GM18517 (cell line): ENCODE measurements around the gene NRXN3.

ENCODE experiments used
- ATAC-seq: cut with Tn5 transposase; IDR thresholded peaks from one replicate; pipeline ENCODE4 v1.9.1; 2021; ENCODE audit warnings: mild to moderate bottlenecking, moderate library complexity; ENCODE audit not compliant: unreplicated experiment

Gene NRXN3

DNA sequence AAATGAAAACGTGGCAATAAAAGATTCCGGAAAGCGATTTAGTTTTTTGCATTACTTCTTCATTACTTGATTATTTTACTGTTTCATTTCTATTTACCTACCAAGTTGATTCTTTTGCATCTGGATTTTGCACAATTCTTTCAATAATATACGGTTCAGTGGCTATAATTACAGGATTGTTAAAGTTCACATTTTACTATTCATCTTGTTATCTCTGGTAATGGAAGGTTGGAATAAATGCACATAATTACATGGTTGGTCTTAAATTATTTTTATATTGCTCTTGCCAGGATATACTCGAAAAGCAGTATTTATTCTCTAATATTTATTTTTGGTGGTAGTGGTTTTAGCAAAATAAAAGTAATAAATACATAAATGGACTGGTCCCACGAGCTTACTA is 1203.3 kb downstream of the NRXN3 start:
- no peak for ATAC-seq

DNA sequence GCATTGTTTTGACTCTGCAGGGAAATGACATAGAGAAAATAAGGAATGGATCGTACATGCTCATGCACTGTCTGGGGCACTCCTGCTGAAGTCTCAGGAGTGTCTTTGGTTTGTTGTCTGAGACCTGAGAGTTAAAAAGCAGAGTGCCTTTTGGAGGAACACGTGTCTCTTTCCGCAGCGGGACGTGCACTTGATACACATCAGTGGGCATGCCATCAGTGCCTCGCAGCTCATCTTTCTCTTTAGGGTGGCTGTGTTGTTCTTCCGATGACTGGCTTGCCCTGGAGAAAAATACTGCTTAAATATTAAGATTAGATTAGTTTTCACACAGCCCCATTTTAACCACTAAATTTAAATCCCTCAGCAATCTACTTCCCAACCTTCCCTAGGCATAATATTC is 1205.2 kb downstream of the NRXN3 start:
- no peak for ATAC-seq

DNA sequence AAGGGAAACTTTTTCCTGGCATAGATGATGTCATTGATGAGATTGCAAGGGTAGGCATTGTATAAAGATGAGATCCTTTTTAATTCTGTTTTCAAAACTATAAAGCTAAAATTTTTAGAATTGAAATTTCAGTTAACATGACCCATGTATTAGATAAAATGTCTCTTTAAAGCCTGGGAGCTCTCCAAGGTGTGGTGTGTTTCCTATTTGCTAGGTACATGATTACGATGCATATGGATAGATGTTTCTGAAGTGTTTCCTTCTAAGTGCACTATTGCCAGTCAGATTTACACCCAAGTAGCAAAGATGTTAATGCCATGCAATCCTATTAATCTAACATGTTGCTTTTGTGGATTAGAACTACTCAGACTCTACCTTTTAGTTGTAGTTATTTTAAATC is 1206.4 kb downstream of the NRXN3 start:
- ATAC-seq: no peak

DNA sequence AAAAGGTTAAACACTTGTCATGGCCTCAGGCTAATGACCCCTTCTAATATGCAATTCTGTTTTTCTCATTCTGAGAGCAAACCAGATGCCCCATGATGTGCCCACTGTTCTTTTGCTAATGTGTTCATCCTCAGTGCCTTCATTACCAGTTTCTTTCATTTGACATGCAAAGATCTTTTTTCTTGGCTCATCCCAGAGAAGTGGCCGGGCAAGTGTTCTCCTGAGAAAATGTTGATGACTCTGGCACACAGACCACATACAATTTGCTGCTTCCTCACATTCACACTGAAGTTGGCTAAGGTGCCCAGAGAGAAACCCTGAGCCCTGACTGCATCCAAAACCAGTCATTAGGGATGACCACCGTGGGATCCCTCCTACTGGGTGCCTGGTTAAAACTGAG is 1207.8 kb downstream of the NRXN3 start:
- ATAC-seq: no peak

DNA sequence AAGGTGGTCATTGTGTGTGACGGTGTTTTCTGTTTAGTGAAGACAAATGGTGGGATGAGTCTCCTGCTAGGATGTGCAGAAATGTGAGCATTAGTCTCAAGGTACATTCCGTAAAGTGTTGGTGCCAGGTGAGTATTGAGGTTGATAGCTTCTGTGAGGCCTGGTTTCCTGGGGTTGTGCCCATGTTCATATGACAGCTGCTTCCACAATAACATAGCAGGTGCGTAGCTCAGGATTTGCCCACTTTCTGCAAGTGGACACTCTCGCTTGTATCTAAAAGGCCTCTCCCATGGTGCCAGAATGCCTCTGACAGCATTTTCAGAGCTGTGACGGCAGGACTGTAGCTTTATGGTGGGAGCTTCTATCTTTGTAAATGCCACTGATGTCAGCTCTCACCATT is 1209.1 kb downstream of the NRXN3 start:
- ATAC-seq: no peak

DNA sequence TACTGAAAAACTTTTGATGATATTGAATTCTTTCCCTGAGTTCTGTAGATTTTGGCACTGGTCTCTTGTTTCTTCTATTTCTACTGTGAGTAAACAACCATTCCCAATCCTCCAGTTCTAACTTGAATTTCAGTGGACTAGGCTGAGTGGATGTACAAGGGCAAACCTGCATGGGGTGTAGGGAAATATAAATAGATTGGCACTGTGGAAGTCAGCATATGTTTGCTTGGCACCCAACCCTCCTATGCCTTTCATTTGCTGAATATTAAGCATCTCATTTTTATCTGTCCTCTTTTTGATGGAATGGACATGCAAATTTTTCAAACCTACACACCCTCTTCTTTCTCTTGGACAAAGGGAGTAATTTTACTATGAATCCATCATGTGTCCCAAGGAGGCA is 1212.9 kb downstream of the NRXN3 start:
- no peak for ATAC-seq

DNA sequence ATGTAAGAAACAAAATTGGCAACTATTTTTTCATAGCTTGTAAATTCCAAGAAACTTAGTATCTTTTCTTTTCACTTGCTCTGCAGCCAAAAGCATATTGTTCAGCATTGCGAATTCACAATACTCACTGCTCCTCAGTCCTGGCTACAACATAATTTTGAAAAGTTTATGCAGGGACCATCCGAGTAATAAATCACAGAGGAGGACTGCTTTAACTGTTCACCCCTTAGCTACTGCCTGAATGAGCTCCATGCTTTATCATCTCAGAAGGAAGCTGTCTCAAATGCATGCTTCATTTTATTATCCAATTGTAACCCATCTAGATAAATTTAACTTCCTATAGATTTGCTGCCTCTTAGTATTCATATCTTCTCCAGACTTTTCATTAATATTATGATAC is 1213.3 kb downstream of the NRXN3 start:
- ATAC-seq: no peak

DNA sequence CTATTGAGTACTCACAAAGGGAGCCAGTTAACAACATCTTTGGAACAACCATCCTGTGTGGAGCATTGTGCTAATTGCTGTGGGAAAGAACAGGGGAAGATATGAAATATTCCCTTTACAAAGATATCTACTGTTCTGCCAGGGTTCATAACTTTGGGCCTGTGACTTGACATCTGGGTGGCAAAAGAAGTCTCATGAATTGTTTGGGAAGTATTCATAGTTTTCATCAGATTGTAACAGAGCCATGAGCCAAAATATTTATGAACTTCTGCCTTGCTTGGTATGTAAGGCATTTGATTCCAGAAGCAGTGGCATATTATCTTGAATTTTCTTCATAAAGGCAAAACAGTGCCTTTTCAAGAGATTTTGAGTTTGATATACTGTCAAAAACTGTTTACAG is 1224.9 kb downstream of the NRXN3 start:
- no peak for ATAC-seq

DNA sequence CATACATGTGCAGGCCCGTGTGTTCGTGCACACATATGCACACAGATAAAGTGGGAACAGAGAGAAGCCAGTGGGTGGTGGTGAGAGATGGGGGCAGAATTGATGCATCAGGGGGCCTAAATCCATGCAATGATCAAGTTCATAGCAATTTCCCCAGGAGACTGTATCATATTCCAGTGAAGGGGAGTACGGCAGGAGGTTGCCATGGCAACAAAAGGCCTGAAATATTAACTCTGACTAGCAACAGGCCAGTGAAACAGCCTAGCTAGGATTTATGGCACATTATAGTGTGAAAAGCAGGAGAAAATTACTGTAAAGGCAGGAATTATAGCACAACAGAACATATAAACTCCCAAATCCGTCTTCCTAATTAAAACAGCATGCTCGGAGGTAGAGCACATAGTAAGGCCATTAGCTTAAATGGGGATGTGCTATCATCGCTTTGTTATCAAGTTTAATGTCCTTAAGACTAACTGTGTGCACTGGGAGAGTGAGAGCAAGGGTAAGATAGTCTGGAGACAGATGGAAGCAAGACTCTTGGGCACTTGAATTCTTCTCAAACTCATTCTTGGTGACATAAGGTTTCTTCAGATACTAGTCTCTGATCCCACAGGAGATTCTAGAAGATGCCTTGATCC is 1234.8 kb downstream of the NRXN3 start:
- no peak for ATAC-seq

DNA sequence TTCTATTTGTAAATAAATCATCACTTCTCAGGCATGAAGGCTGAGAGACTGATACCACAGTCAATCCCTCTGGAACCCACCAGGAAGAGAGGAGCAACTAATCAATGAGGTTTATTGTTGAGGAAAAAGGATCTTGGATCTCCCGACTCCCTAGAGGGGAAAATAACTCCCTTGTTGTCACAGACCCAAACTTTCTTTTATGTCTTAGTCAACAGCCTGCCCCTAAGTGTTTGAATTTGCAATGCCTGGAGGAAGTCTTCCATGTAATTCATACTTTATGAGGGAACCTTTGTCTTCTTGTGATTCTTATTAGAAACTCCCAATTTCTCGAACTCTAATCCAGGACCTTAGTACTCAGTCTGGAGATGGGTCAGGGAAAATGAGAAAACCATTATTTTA is 1235.3 kb downstream of the NRXN3 start:
- ATAC-seq: no peak

DNA sequence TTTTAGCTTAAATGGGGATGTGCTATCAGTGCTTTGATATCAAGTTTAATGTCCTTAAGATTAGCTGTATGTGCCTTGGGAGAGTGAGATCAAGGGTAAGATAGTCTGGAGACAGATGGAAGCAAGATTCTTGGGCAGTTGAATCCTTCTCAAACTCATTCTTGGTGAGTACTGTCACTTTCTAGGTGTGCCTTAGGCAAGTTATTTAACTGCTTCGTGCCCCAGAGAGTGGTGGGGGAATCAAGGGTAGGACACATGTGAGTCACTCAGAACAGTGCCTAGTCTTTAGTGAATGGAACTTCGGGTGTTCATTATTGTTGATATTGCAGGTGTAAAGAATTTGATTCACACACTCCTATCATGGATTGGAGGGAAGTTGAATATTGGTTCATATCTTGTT is 1237.4 kb downstream of the NRXN3 start:
- ATAC-seq: no peak

DNA sequence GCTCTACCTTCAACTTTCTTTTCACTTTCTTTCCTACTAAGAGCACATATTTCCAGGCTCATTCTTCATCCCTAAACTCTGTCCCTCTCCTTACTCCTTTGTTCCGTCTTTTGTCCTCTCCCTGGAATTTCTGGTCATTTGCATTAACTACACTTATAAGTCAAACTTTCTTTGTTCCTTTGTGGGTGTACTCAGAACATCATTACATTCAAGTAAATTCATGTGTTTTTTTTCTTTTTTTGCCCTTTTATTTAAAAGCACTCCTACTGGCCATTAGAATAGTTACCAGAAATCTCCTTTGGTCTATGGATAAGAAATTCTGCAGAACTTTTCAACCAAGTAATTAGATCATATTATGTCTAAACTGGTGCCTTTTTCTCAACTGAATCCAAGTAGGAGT is 1238.5 kb downstream of the NRXN3 start:
- no peak for ATAC-seq

DNA sequence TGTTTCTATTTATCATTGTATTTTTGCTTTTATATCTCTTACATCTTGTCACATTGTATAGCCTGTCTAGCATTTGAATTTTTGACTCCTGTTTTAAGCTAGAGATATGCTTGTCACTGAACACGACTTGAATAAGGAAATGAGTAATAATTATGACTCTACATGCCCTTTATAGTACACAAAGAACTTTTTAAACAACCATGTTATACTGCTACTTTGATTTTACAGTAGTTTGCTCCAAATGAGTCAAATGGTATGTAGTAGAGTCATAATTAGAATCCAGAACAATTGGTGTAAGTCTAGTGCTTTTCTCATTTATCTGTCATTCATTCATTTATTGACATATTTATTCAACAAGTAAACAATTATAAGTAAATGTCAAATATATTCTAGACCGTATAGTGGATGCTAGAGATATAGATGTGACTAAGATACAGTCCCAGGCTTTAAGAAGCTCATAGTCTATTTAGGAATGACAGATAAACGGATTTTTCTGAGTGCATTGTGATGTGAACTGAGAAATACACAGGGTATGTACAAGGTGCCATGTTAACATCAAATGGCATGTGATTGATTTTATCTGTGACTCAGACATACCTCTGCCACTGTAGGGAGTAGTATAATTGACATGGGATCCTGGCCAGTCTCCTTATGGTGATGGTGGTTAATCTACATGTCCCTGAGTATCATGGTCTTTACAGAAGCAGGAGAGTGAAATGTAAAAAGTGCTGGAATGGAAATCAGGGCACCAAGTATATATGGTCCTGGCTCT is 1241.4 kb downstream of the NRXN3 start:
- no peak for ATAC-seq

DNA sequence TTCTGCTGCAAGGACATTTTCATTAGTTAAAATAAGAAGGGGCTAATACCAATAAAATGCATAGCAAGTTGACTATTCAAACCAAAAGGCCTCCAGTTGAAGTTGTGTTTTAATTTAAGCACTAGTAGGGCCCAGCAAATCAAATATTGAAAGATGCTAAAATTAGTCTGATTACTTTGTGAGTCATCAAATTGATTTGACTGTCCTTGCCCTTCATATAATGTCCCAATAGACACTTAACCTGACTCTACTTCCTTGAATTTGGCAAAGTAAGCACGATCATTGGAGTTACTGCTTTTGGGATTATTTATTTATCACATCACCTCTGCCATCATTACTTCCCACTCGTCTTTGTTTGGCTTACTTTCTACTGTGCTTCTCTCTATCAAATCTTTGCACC is 1242.6 kb downstream of the NRXN3 start:
- no peak for ATAC-seq

DNA sequence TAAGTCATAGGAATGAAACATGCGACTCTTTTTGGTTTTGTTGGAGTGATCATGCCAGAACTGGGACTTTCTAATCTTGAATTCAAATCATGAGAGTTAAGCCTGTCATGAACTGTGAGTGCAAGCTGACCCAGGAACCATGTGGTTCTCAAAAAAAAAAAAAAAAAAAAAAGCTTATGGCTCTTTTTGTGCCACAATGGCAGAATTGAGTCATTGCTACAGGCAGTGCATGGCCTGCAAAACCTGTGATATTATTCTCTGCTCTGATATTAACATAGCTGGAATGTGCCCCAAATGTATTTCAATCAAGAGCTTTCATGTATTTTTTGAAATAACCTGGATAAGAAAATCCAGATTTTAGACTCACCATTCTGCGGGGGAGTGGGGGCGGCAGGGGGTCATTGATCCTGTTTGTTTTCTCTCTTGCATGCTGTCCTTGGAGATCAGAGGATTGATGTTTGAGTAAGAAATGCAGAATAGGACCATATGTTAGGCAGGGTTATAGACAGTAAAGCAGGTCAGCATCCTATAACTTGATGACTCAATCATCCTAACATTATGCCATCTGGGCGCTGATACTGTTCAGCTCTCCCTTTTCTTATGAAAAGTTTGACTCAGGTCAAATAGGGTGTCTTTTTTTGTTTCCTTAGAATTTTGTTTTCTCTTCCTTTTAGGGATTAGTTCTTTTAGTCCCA is 1243.7 kb downstream of the NRXN3 start:
- ATAC-seq: no peak

DNA sequence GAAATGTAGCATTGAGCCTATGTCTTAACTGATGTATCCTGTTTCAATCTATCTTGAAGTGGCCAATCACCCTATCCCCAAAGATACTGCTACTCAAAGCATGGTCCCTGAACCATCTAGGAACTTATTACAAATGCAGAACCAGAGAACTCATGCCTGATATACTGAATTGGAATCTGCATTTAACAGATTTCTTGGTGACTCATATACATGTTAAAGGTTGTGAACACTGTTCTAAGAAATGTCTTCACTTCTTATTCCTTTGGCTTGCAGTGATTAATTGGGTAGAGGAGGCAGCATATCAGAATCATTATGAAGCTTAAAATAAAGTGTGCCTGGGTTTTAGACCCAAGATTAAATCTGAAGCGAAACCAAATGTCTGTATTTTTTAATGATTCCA is 1245.6 kb downstream of the NRXN3 start:
- ATAC-seq: no peak

DNA sequence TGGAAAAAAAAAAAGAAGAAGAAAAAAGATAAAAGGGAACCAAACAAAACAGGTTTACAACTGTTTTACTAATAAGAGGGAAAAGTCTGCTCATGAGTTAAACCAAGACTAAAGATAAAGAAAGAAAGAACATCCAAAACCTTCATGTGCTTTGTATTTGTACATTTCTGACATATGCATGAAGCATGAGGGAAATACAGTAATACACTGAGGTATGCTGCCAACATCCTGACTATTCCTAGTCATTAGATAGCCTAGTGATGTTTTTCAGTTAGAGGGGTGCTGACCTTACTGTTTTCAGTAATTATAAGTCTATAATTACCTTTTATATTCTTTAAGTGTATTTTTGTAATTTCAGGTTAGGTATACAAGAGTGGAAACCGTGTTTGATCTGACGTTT is 1247.8 kb downstream of the NRXN3 start:
- ATAC-seq: no peak

DNA sequence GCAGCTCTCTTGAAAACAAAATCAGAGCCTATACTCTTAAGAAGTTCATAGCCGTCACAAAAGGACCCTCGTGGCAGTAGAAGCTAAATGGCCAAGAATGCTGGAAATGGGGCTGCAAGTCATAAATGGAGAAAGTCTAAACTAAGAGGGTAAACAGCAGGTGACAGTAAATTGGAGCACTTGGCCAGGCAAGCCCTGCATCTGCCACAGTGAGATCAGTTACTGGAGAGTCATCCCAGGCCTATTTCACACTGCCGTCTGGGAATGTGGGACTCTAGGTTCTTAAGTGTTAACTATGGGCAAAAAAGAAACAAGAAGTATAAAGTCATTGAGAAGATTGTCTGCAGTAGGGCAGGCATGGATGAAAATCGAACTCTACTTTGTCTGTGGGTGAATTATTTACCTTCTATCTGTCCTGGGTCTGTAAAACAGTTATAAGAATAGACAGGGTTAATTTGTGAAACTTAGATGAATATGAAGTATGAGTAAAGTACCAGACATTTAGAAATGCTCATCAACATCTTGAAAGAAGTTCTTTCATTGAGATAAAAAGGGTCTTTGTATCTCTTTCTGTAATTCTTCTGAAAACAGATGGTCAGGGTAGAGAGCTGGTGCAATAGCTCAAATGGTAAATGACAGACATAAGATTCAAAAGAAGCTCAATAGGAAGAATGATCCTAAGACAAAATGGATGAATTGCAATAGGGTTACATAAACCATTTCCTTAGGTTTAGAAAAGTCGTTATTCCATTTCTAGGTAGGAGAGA is 1248.7 kb downstream of the NRXN3 start:
- ATAC-seq: no peak

DNA sequence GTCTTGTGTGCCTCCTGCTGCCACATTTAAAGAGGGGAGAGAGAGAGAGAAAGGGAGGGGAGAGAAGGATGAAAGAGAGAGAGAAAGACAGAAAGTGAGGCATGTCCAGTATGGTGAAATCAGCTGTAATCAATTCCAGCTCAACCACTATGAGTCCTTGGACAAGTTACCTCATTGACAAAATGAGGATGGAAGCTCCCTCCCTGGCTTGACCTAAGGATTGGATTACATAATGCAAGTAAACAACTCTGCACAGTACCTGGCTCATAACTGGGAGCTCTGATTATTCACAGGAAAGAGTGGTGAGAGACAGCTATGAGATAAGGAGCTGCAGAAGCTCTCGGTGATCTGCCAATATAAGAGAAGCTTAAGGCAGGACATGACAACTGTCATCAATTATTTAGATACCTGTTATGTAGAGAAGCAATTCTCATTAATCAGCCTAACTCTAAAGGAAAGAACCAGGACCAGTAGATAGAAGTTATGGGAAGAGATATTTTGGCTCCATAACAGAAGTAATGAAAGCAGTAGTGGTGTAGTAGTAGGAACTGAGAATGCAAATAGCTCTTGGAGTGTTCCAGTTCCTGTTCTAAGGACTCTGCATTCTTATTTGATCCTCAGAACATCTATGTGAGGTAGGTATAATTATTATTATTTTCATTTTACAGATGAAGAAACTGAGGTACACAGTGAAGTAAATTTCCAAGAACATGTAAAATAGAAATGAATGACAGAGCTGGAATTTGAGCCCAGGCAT is 1249.6 kb downstream of the NRXN3 start:
- no peak for ATAC-seq

DNA sequence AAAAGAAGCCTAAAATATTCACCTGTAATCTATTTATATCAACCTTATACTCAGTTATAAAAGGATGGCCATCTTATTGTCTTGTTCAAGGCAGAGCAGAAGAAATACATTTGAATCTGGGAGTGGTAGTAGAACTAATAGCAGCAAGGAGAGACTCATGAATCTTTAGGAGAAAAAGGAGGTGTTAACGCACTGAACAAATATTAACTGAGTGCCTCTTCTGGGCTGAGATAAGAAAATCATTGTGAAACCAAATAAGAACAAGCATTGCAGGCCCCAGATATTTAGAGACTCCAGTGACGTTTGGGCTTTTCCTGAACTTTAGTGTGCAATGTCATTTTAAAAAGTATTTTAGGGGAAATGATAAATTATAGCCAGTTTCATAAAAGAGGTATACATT is 1250.6 kb downstream of the NRXN3 start:
- no peak for ATAC-seq

DNA sequence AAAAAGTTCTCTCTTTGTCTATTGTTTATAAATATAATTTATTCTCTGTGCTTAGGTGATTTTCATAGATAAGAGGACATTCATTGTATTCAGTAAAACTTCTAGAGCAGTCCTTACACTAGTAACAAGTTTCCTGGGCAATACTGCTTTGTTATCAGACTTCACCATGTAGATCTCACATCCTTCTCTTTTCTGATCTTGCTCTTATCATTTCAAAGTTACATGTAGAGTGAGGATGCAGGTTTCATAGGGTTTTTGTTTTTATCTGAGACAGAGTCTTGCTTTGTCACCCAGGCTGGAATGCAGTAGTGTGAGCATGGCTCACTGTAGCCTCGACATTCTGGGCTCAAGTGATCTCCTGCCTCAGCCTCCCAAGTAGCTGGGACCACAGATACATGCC is 1251.6 kb downstream of the NRXN3 start:
- ATAC-seq: no peak
